Panc1 (cell line): ENCODE results near the gene ZNF804B. TPM values are rescaled to one million over a fixed set of nuclear protein-coding genes. Genes with fewer than 3 reads are reported as not detected.

Experiments
- ATAC-seq: fragments of 200-7000 bp; cut with Tn5 transposase; 2 replicates; pipeline ENCODE4 v1.9.1; 2020; ENCODE audit warnings: mild to moderate bottlenecking, moderate library complexity
- BruUV-seq: library from RNA; stranded (reverse); fragments of 400-500 nt; replicated peaks from 2 replicates; lab custom pipeline; 2021; lab: Mats Ljungman, UMichigan
- CTCF ChIA-PET: fragments of 300-600 bp; sonication (Branson Sonifier 250); formaldehyde crosslinking; loops from one replicate; lab custom pipeline; 2022; ENCODE audit warnings: antibody characterized with exemption; lab: Charles Lee
- POLR2A ChIA-PET: fragments of 300-600 bp; sonication (Branson Sonifier 250); formaldehyde crosslinking; loops from one replicate; lab custom pipeline; 2022; ENCODE audit warnings: antibody characterized with exemption; lab: Charles Lee
- DNase-seq: peaks from one replicate; pipeline ENCODE4 v3.0.0-alpha.2; 2010; ENCODE audit warnings: low read depth, low spot score
- H3K27ac ChIP-seq: 2 replicates; pipeline ENCODE4 v1.5.1; 2011; ENCODE audit warnings: mild to moderate bottlenecking, low read length, inconsistent platforms
- H3K27me3 ChIP-seq: fragments of 200-500 bp; sonication (Bioruptor generic); 2 replicates; pipeline ENCODE4 v1.6.0; 2014; ENCODE audit warnings: low read length, inconsistent platforms; ENCODE audit not compliant: control insufficient read depth, insufficient read depth
- H3K36me3 ChIP-seq: fragments of 200-500 bp; sonication (Bioruptor generic); 2 replicates; pipeline ENCODE4 v1.5.1; 2014; ENCODE audit warnings: inconsistent platforms, mild to moderate bottlenecking, low read length, moderate library complexity; ENCODE audit not compliant: control insufficient read depth, insufficient read depth
- H3K4me1 ChIP-seq: 2 replicates; pipeline ENCODE4 v1.5.1; 2011; ENCODE audit warnings: inconsistent platforms, mild to moderate bottlenecking, low read length, moderate library complexity; ENCODE audit not compliant: control insufficient read depth, insufficient read depth
- H3K4me3 ChIP-seq, 2 experiments: 2 replicates each; pipeline ENCODE4 v1.5.1; 2011 to 2012; ENCODE audit warnings: low read depth in 2 of 2, low read length in 2 of 2, mild to moderate bottlenecking in 2 of 2, inconsistent platforms in 1 of 2, moderate library complexity in 1 of 2
- H3K9me3 ChIP-seq: fragments of 200-500 bp; sonication (Bioruptor generic); 2 replicates; pipeline ENCODE4 v1.5.1; 2014; ENCODE audit warnings: low read depth, mild to moderate bottlenecking, inconsistent platforms, low read length, moderate library complexity; ENCODE audit not compliant: control insufficient read depth, insufficient read depth
- POLR2AphosphoS5 ChIP-seq: IDR thresholded peaks from 2 replicates; pipeline ENCODE4 v1.6.1; 2012; ENCODE audit warnings: mild to moderate bottlenecking, low read depth, low read length, moderate library complexity
- REST ChIP-seq, 2 experiments: IDR thresholded peaks; 2 replicates each; pipeline ENCODE4 v1.6.1; 2011 to 2012; ENCODE audit warnings: low read depth in 2 of 2, control low read depth in 1 of 2, low read length in 1 of 2, mild to moderate bottlenecking in 1 of 2, moderate library complexity in 1 of 2; ENCODE audit not compliant: insufficient read depth in 1 of 2
- TCF7L2 ChIP-seq: IDR thresholded peaks from 2 replicates; pipeline ENCODE4 v1.6.1; 2011; ENCODE audit warnings: mild to moderate bottlenecking, low read depth, low read length, inconsistent platforms
- in situ Hi-C: cut with HindIII; loops from 2 replicates; pipeline ENCODE4 v1.10.0; 2016; ENCODE audit warnings: low sequenced_read_pairs, low pct_unique_long_range_greater_than_20kb
- intact Hi-C: fragments of 100-400 bp; cut with micrococcal nuclease; formaldehyde crosslinking; loops from one replicate; pipeline ENCODE4 v1.10.0; 2022; ENCODE audit not compliant: unreplicated experiment
- total RNA-seq: library from RNA; stranded (reverse); gene quantifications from one replicate; pipeline ENCODE4 v1.2.1, GENCODE V29; 2021; ENCODE audit not compliant: unreplicated experiment
- TF ChIP-seq, protein P1 (sequence below): fragments of 450-650 bp; IDR thresholded peaks from 2 replicates; pipeline ENCODE4 v1.5.1; 2017; ENCODE audit warnings: mild to moderate bottlenecking

Gene ZNF804B
- total RNA-seq, 1 experiment from 2014 or later: not detected

DNA sequence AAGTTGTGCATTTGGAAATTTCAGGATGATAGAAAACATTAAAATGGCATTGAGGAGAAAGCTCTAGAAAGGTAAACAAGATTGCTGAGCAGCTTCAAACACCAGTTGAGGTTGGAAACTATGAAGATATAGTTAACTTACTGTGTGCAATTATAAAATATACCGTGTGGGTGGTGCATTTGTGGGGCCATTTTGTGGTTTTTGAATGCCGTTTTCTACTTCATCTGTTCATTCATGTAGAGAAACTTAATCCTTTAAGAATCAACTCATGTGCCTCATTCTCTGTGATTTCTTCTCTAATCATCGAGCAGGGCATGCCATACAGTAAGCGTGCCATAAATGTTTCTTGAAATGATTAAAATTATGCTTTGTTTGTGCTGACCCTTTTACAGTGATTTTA lies 268.8 kb downstream of the ZNF804B start:
- DNase-seq (no peak), ATAC-seq (no peak)
- in situ Hi-C loops (no loop called here), intact Hi-C loops (no loop called here)
- Histone ChIP-seq H3K4me3 (no peak overlapping the region), H3K4me1 (no peaks in the 10 kb centered on the region), H3K9me3 (no peaks in the 10 kb centered on the region), H3K27me3 (no peaks in the 10 kb centered on the region), H3K36me3 (no peaks in the 10 kb centered on the region), H3K27ac (no peak overlapping the region)
- BruUV-seq: no TSS peak
- CTCF ChIA-PET: no interaction called here
- POLR2A ChIA-PET: no interaction called here
- TF ChIP-seq REST (IDR thresholded peaks at IDR 0.05; ENCODE audit: insufficient read depth in 1 of 2, low read depth in 2 of 2, low read length in 1 of 2): no peak

DNA sequence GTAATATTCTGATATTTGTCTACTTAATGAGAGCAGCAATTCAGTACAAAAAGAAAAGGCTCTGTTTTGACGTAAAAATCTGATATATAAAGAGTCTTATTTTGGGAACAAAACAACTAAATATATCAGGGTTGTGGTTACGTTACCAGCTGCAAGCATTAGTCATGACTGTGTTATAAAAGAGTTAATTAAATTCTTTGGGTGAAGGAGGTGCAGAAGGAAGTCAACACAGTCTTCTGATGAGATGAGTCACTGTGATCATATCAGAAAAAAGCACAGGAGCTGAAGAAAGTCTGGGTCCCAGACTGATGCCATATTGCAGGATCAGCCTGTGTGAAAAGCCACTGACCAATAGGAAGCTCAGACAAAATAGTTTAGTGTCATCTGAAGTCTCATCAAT lies 270.4 kb downstream of the ZNF804B start:
- ATAC-seq (no peak), DNase-seq (no peak)
- H3K4me3 ChIP-seq: no peak overlapping the region
- intact Hi-C loops: no loop called here
- no peaks in the 10 kb centered on the region for H3K27me3 ChIP-seq
- CTCF ChIA-PET: no interaction called here
- POLR2A ChIA-PET: no interaction called here
- H3K4me1 ChIP-seq: no peaks in the 10 kb centered on the region
- no peaks in the 10 kb centered on the region for H3K36me3 ChIP-seq
- in situ Hi-C loops: no loop called here
- H3K9me3 ChIP-seq: no peaks in the 10 kb centered on the region
- H3K27ac ChIP-seq: no peak overlapping the region
- no TSS peak for BruUV-seq
- no peak for TF ChIP-seq REST (IDR thresholded peaks at IDR 0.05; ENCODE audit: insufficient read depth in 1 of 2, low read depth in 2 of 2, low read length in 1 of 2)
- no peak for TF ChIP-seq TCF7L2
- no peak for TF ChIP-seq POLR2AphosphoS5
- TF ChIP-seq, protein P1, sequence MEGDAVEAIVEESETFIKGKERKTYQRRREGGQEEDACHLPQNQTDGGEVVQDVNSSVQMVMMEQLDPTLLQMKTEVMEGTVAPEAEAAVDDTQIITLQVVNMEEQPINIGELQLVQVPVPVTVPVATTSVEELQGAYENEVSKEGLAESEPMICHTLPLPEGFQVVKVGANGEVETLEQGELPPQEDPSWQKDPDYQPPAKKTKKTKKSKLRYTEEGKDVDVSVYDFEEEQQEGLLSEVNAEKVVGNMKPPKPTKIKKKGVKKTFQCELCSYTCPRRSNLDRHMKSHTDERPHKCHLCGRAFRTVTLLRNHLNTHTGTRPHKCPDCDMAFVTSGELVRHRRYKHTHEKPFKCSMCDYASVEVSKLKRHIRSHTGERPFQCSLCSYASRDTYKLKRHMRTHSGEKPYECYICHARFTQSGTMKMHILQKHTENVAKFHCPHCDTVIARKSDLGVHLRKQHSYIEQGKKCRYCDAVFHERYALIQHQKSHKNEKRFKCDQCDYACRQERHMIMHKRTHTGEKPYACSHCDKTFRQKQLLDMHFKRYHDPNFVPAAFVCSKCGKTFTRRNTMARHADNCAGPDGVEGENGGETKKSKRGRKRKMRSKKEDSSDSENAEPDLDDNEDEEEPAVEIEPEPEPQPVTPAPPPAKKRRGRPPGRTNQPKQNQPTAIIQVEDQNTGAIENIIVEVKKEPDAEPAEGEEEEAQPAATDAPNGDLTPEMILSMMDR: no peak
